ENCODE results near the gene IL1B.

DNA sequence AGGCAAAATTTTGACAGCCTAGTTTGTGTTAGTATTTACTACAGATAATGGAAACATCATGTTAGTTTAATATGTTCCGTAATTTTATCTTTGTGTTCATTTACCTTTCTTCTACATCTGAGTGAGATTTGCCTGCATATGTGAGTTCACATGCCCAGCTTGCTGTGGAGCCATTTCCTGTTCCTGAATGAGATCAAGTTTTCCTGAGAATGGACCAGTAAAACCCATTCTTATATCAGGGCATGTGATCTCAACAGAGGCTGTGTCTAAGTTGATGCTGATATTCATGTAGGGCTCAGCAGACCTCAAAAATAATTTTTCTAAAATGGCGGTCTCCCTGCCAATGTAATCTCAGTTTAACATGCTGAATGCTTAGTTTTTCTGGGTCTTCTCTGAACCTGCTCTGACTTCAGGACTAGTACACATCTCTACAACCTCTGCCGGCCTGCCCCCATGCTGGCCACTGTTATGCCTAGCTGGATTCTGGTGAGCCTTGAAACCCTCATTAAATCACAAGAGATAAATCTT, 53.3 kb downstream of the IL1B start:
- TF ChIP-seq GATA3 (IDR thresholded peaks at IDR 0.05; ENCODE audit: low read depth, low read length) = no peak
- no peak for TF ChIP-seq GATA2 (IDR thresholded peaks at IDR 0.05; ENCODE audit: low read depth, low read length)

Measured in SH-SY5Y (cell line).